ENCODE results near the gene BNIPL.

Gene BNIPL

DNA sequence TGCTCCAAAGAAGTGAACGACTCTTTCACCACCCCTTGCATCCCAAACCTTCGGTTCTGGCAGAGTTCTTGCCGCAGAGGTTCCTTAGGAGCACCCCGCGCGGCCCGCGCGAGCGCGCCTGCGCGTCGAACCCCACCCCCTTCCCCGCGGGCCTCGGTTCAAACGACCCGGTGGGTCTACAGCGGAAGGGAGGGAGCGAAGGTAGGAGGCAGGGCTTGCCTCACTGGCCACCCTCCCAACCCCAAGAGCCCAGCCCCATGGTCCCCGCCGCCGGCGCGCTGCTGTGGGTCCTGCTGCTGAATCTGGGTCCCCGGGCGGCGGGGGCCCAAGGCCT, 11.2 kb downstream of the BNIPL start, which contains the start of gene C1orf56:
C1orf56 (plus strand) TSS at position 161 of the 334 bp plus-strand sequence; CDS start at position 258, 97 bp downstream.
- DNase-seq (ENCODE audit: low read depth) = no peak
- TF ChIP-seq CTCF (IDR thresholded peaks at IDR 0.05; ENCODE audit: low read depth, low read length, missing control alignments) = no peak

DNA sequence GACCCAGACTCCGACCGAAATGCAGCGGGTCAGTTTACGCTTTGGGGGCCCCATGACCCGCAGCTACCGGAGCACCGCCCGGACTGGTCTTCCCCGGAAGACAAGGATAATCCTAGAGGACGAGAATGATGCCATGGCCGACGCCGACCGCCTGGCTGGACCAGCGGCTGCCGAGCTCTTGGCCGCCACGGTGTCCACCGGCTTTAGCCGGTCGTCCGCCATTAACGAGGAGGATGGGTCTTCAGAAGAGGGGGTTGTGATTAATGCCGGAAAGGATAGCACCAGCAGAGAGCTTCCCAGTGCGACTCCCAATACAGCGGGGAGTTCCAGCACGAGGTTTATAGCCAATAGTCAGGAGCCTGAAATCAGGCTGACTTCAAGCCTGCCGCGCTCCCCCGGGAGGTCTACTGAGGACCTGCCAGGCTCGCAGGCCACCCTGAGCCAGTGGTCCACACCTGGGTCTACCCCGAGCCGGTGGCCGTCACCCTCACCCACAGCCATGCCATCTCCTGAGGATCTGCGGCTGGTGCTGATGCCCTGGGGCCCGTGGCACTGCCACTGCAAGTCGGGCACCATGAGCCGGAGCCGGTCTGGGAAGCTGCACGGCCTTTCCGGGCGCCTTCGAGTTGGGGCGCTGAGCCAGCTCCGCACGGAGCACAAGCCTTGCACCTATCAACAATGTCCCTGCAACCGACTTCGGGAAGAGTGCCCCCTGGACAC, 11.7 kb downstream of the BNIPL start:
- peak overlapping the region; percentile 74 for H3K4me3 ChIP-seq (ENCODE audit: low read depth, low read length)
- DNase-seq (ENCODE audit: low read depth) = peak; percentile 38
- TF ChIP-seq CTCF (IDR thresholded peaks at IDR 0.05; ENCODE audit: low read depth, low read length, missing control alignments) = peak; percentile 65

More for the DNA sequence above, 11.2 kb downstream of the BNIPL start, which contains the start of gene C1orf56:
- H3K4me3 ChIP-seq (ENCODE audit: low read depth, low read length) = peak within 1 kb of the TSS; percentile 74

GRCh38 chr1:151048645-151049032, 12.3 kb downstream of the BNIPL start:
- DNase-seq (ENCODE audit: low read depth) = no peak
- H3K4me3 ChIP-seq (ENCODE audit: low read depth, low read length) = peak overlapping the region; percentile 74
- no peak for TF ChIP-seq CTCF (IDR thresholded peaks at IDR 0.05; ENCODE audit: low read depth, low read length, missing control alignments)

- H3K4me3 ChIP-seq (ENCODE audit: low read depth, low read length) = no peak overlapping the region
- no peak for TF ChIP-seq CTCF (IDR thresholded peaks at IDR 0.05; ENCODE audit: low read depth, low read length, missing control alignments)
- no peak for DNase-seq (ENCODE audit: low read depth)
Measured at GRCh38 chr1:151049458-151049857, 13.1 kb downstream of the BNIPL start.

DNA sequence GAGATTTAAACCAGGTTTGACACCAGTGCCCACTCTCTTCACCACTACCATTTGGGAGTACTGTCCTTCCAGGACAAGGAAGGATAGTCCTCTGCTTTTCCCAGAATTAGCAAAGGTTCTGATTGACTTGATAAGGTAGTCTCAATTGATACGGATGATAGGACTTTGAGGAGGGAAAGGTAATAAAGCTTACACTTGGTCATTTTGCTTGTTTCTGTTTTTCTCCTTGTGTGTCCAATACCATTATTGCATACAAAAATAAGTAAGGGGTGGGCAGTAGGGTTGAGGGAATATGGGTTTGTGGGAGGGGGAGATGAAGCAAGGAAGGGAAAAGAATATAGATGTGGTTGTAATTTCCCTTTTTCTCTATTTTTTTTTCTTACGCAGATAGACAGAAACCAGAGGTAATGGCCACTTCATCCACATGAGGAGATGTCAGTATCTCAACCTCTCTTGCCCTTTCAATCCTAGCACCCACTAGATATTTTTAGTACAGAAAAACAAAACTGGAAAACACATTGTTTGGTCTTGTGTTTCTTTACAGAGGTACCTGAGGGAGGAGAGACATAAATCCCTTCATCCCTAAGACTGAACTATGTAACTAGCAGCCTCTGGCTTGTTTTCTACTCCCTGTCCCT, 13.8 kb downstream of the BNIPL start:
- DNase-seq (ENCODE audit: low read depth) = no peak
- no peak overlapping the region for H3K4me3 ChIP-seq (ENCODE audit: low read depth, low read length)
- no peak for TF ChIP-seq CTCF (IDR thresholded peaks at IDR 0.05; ENCODE audit: low read depth, low read length, missing control alignments)

- no peak for DNase-seq (ENCODE audit: low read depth)
- TF ChIP-seq CTCF (IDR thresholded peaks at IDR 0.05; ENCODE audit: low read depth, low read length, missing control alignments) = no peak
- H3K4me3 ChIP-seq (ENCODE audit: low read depth, low read length) = no peak overlapping the region
Measured at GRCh38 chr1:151051356-151052009, 15.1 kb downstream of the BNIPL start.
